ENCODE results near the gene GOLGA6C. TPM values are rescaled to one million over a fixed set of nuclear protein-coding genes. Genes with fewer than 3 reads are reported as not detected.

GOLGA6C gene
- total and polyA plus RNA-seq, 2 donors (not counting 1 experiment from before 2014, with no cell fraction given), result not detected

GRCh38 chr15:75213212-75213767 lies 44.8 kb upstream of the GOLGA6C start:
- Histone ChIP-seq H3K27ac (ENCODE audit: insufficient read depth, low read length) (no peak overlapping the region), H4K20me1 (ENCODE audit: control insufficient read depth, extremely low read depth, insufficient read depth, low read length) (peaks cover 2% of the 10 kb centered on the region), H3K36me3 (ENCODE audit: control insufficient read depth, insufficient read depth, low read length) (peaks cover 15% of the 10 kb centered on the region), H2AFZ (ENCODE audit: low read length) (no peak overlapping the region), H3K4me1 (ENCODE audit: control insufficient read depth, extremely low read depth, insufficient read depth, low read length) (no peaks in the 10 kb centered on the region), H3K9ac (ENCODE audit: insufficient read depth, low read length) (no peak overlapping the region), H3K27me3 (ENCODE audit: control insufficient read depth, insufficient read depth, low read length) (no peaks in the 10 kb centered on the region), H3K79me2 (ENCODE audit: control insufficient read depth, insufficient read depth, low read length) (peaks cover 7% of the 10 kb centered on the region), H3K4me3 (replicated peaks in 1 of 4; ENCODE audit: control extremely low read depth in 1 of 4, insufficient read depth in 1 of 4, low read depth in 3 of 4, low read length in 4 of 4) (no peak overlapping the region), H3K4me2 (ENCODE audit: extremely low read depth, insufficient read depth, low read length) (no peak overlapping the region), H3K9me3 (ENCODE audit: control insufficient read depth, insufficient read depth, low read depth, low read length) (no peaks in the 10 kb centered on the region)
- no peak for DNase-seq (ENCODE audit: low read depth in 2 of 2)
- TF ChIP-seq EZH2 (IDR thresholded peaks at IDR 0.05; ENCODE audit: low read length, missing control alignments) (no peak), CTCF (conservative IDR thresholded peaks at IDR 0.05 in 1 of 2, IDR thresholded peaks at IDR 0.05 in 1 of 2; ENCODE audit: low read depth in 1 of 2, low read length in 2 of 2) (no peak)

DNA sequence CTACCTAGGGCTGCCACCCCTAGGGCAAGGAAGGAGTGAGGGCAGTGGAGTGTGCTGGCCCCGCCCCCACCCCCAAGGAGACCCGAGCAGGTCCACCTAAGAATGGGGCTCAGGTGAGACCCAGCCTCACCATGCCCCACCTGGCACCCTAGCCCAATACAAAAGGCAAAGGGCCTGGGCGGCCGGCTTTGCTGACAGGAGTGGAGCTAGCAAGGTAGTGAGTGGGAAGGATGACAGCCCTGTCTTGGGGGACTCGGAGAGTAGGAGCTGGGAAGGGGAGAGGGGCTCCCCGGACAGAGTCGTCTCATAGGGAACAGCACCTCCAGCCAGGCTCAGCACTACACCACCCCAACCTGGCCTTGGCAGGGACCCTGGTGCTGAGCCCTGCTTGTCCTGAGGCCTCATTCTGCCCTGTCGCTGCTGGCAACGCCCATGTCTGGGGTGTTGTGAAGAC lies 44.3 kb upstream of the GOLGA6C start:
- Histone ChIP-seq H3K9ac (ENCODE audit: insufficient read depth, low read length) (no peak overlapping the region), H3K27me3 (ENCODE audit: control insufficient read depth, insufficient read depth, low read length) (no peaks in the 10 kb centered on the region), H3K4me2 (ENCODE audit: extremely low read depth, insufficient read depth, low read length) (no peak overlapping the region), H3K4me3 (replicated peaks in 1 of 4; ENCODE audit: control extremely low read depth in 1 of 4, insufficient read depth in 1 of 4, low read depth in 3 of 4, low read length in 4 of 4) (no peak overlapping the region), H3K27ac (ENCODE audit: insufficient read depth, low read length) (no peak overlapping the region), H3K36me3 (ENCODE audit: control insufficient read depth, insufficient read depth, low read length) (peaks cover 11% of the 10 kb centered on the region), H3K4me1 (ENCODE audit: control insufficient read depth, extremely low read depth, insufficient read depth, low read length) (no peaks in the 10 kb centered on the region), H3K9me3 (ENCODE audit: control insufficient read depth, insufficient read depth, low read depth, low read length) (no peaks in the 10 kb centered on the region), H2AFZ (ENCODE audit: low read length) (no peak overlapping the region), H3K79me2 (ENCODE audit: control insufficient read depth, insufficient read depth, low read length) (peaks cover 4% of the 10 kb centered on the region), H4K20me1 (ENCODE audit: control insufficient read depth, extremely low read depth, insufficient read depth, low read length) (peaks cover 2% of the 10 kb centered on the region)
- no peak for DNase-seq (ENCODE audit: low read depth in 2 of 2)
- TF ChIP-seq CTCF (conservative IDR thresholded peaks at IDR 0.05 in 1 of 2, IDR thresholded peaks at IDR 0.05 in 1 of 2; ENCODE audit: low read depth in 1 of 2, low read length in 2 of 2) (no peak), EZH2 (IDR thresholded peaks at IDR 0.05; ENCODE audit: low read length, missing control alignments) (no peak)

- Histone ChIP-seq H3K9ac (ENCODE audit: insufficient read depth, low read length) (no peak overlapping the region), H3K9me3 (ENCODE audit: control insufficient read depth, insufficient read depth, low read depth, low read length) (no peaks in the 10 kb centered on the region), H4K20me1 (ENCODE audit: control insufficient read depth, extremely low read depth, insufficient read depth, low read length) (peaks cover 2% of the 10 kb centered on the region), H2AFZ (ENCODE audit: low read length) (no peak overlapping the region), H3K4me3 (replicated peaks in 1 of 4; ENCODE audit: control extremely low read depth in 1 of 4, insufficient read depth in 1 of 4, low read depth in 3 of 4, low read length in 4 of 4) (no peak overlapping the region), H3K27ac (ENCODE audit: insufficient read depth, low read length) (no peak overlapping the region), H3K79me2 (ENCODE audit: control insufficient read depth, insufficient read depth, low read length) (peaks cover 3% of the 10 kb centered on the region), H3K27me3 (ENCODE audit: control insufficient read depth, insufficient read depth, low read length) (no peaks in the 10 kb centered on the region), H3K4me2 (ENCODE audit: extremely low read depth, insufficient read depth, low read length) (no peak overlapping the region), H3K4me1 (ENCODE audit: control insufficient read depth, extremely low read depth, insufficient read depth, low read length) (no peaks in the 10 kb centered on the region), H3K36me3 (ENCODE audit: control insufficient read depth, insufficient read depth, low read length) (peaks cover 9% of the 10 kb centered on the region)
- TF ChIP-seq EZH2 (IDR thresholded peaks at IDR 0.05; ENCODE audit: low read length, missing control alignments) (no peak), CTCF (conservative IDR thresholded peaks at IDR 0.05 in 1 of 2, IDR thresholded peaks at IDR 0.05 in 1 of 2; ENCODE audit: low read depth in 1 of 2, low read length in 2 of 2) (no peak)
- DNase-seq (ENCODE audit: low read depth in 2 of 2), result no peak
Measured at GRCh38 chr15:75214293-75215096, 43.6 kb upstream of the GOLGA6C start.

Data from fibroblast of lung (primary cell).